ENCODE results near the gene TEN1.

DNA sequence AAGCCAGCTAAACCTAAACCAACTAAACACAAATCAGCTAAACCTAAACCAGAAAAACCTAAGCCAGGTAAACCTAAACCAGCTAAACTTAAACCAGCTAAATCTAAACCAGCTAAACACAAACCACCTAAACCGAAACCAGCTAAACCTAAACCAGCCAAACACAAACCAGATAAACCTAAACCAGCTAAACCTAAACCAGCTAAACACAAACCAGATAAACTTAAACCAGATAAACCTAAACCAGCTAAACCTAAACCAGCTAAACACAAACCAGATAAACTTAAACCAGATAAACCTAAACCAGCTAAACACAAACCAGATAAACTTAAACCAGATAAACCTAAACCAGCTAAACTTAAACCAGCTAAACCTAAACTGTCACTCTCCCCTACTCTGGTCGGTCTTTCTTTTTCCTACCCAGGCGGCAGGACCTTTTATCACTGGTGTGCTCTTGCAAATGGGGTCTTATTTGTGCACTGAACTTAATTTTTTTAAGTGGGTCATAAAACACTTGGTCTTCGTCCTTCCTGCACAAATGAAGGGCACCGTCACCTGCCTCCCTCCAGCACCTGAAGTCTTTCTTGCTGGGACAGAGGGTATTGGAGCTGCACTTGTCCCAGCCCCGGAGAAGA, 40.9 kb downstream of the TEN1 start:
- TF ChIP-seq, protein P1, sequence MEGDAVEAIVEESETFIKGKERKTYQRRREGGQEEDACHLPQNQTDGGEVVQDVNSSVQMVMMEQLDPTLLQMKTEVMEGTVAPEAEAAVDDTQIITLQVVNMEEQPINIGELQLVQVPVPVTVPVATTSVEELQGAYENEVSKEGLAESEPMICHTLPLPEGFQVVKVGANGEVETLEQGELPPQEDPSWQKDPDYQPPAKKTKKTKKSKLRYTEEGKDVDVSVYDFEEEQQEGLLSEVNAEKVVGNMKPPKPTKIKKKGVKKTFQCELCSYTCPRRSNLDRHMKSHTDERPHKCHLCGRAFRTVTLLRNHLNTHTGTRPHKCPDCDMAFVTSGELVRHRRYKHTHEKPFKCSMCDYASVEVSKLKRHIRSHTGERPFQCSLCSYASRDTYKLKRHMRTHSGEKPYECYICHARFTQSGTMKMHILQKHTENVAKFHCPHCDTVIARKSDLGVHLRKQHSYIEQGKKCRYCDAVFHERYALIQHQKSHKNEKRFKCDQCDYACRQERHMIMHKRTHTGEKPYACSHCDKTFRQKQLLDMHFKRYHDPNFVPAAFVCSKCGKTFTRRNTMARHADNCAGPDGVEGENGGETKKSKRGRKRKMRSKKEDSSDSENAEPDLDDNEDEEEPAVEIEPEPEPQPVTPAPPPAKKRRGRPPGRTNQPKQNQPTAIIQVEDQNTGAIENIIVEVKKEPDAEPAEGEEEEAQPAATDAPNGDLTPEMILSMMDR (IDR thresholded peaks at IDR 0.05), result no peak
- no peak for TF ChIP-seq EZH2 (IDR thresholded peaks at IDR 0.05)
- no peak for TF ChIP-seq EZH2phosphoT487 (IDR thresholded peaks at IDR 0.05)

Data from neural progenitor cell (in vitro differentiated cells).